HepG2 (cell line): Measurements from ENCODE around the gene ERC1.

Experiments
- ZNF232 ChIP-seq: sonication (generic); formaldehyde crosslinking; IDR thresholded peaks from 2 replicates; pipeline ENCODE4 v1.4.0; 2020; ENCODE audit warnings: missing genetic modification reagents, borderline replicate concordance
- ZNF589 ChIP-seq: sonication (generic); formaldehyde crosslinking; conservative IDR thresholded peaks from 2 replicates; pipeline ENCODE4 v1.8.0; 2022; ENCODE audit warnings: mild to moderate bottlenecking, moderate library complexity, missing genetic modification reagents
- ZSCAN31 ChIP-seq: sonication (generic); formaldehyde crosslinking; IDR thresholded peaks from 2 replicates; pipeline ENCODE4 v1.5.0; 2020; ENCODE audit warnings: low read depth, mild to moderate bottlenecking, missing genetic modification reagents
- TF ChIP-seq, protein P1 (sequence below): sonication (generic); formaldehyde crosslinking; IDR thresholded peaks from 2 replicates; pipeline ENCODE4 v1.5.0; 2020; ENCODE audit warnings: mild to moderate bottlenecking, missing genetic modification reagents, moderate library complexity

DNA sequence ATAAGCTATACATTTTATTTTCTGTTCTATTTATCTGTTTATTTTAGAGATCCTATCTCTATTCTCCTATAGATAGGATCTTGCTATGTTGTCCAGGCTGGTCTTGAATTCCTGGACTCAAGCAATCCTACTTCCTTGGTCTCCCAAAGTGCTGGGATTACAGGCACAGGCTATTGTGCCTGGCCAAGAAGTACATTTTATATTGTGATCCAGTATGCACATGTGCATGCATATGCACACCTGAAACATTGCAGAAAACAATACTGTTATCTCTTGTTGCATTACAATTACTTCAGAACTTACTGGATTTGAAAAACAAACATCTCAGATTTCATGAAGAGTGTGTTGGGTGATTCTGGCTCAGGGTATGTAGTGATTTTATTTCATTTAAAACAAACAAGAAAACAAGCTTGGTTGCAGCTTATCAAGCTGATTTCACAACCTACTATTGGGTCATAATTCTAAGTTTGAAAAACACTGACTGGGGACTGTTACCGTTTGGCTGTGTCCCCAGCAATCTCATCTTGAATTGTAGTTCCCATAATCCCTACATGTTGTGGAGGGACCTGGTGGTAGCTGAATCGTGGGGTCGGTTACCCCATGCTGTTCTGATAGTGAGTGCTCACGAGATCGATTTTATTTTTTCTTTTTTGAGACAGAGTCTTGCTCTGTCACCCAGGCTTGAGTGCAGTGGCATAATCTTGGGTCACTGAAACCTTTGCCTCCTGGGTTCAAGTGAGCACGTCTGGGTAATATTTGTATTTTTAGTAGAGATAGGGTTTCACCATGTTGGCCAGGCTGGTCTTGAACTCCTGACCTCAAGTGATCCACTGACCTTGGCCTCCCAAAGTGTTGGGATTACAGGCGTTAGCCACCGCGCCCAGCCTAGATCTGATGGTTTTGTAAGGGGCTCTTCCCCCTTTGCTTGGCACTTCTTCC, 31.3 kb downstream of the ERC1 start:
- TF ChIP-seq ZSCAN31 (CRISPR knock-in tag) (no peak), ZNF589 (CRISPR knock-in tag) (no peak), ZNF232 (CRISPR knock-in tag) (no peak)
- TF ChIP-seq, protein P1, sequence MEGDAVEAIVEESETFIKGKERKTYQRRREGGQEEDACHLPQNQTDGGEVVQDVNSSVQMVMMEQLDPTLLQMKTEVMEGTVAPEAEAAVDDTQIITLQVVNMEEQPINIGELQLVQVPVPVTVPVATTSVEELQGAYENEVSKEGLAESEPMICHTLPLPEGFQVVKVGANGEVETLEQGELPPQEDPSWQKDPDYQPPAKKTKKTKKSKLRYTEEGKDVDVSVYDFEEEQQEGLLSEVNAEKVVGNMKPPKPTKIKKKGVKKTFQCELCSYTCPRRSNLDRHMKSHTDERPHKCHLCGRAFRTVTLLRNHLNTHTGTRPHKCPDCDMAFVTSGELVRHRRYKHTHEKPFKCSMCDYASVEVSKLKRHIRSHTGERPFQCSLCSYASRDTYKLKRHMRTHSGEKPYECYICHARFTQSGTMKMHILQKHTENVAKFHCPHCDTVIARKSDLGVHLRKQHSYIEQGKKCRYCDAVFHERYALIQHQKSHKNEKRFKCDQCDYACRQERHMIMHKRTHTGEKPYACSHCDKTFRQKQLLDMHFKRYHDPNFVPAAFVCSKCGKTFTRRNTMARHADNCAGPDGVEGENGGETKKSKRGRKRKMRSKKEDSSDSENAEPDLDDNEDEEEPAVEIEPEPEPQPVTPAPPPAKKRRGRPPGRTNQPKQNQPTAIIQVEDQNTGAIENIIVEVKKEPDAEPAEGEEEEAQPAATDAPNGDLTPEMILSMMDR (CRISPR knock-in tag): no peak
